DMS53 treated with DMSO at 0.1 percent for 48 hours (cell line): ENCODE measurements around the gene CSNK2A1.

Source experiments
- DNase-seq: peaks from one replicate; lab custom pipeline; 2025; ENCODE audit not compliant: unreplicated experiment; lab: John Stamatoyannopoulos, UW

CSNK2A1 gene

DNA sequence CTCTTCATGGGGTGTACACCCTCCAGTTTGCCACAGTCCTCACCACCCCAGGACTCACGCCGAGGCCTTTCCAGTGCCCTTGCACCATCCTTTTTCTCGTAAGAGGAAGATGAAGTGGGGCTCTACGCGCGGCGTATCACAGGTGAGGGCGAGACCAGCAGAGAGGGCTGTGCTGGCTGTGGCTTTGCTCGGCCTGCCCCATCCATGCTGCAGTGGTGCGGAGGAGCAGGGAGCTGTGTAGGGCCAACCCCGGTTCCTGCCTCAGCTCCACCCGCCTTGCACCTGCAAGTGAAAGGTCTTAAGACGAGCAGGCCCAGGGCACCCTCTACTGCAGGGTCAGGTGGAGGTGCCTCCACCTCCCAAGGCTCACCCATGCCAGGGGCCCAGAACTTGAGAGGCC, 111.4 kb downstream of the CSNK2A1 start:
- DNase-seq, result no peak

DNA sequence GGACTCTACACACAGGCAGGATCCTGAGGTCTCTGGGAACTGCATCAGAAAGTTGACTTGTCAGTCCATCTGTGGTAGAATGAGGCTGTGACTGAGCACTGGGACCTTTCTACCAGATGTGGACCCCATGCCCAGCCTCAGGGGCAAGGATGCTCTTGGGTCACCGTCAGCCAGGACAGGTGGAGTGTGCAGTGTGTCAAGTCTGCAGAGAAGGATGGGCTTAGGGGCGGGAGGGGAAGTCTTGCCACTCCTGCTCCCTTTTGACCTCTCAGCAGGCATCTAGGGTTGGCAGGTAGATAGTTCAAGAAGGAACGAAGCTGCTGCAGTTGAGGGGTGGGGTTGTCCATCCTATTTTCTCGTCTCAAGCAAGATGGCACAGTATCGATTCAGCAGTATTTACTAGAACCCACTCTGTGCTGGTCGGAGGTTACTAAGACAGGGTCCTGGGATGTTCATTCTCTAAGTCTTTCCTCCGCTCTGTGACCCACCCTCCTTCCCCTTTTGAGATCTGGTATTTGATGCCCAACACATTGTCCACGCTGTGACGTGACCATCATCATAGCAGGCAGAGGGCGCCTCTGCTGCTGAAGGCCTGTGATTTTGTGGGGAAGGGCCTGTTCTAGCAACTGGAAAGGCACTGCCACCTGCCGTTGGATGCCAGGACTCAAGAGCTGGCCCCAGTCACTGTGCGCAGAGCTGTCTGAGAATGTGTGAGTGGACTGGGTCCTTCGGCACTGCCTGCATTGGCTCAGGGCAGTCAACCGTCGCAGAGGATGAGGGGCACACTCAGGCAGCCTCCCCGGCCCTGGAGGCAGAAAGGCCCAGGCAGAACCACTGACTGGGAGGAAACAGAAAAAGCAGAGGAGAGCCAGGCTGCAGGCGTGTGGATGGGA, 112.3 kb downstream of the CSNK2A1 start:
- peak; percentile 79 for DNase-seq

DNA sequence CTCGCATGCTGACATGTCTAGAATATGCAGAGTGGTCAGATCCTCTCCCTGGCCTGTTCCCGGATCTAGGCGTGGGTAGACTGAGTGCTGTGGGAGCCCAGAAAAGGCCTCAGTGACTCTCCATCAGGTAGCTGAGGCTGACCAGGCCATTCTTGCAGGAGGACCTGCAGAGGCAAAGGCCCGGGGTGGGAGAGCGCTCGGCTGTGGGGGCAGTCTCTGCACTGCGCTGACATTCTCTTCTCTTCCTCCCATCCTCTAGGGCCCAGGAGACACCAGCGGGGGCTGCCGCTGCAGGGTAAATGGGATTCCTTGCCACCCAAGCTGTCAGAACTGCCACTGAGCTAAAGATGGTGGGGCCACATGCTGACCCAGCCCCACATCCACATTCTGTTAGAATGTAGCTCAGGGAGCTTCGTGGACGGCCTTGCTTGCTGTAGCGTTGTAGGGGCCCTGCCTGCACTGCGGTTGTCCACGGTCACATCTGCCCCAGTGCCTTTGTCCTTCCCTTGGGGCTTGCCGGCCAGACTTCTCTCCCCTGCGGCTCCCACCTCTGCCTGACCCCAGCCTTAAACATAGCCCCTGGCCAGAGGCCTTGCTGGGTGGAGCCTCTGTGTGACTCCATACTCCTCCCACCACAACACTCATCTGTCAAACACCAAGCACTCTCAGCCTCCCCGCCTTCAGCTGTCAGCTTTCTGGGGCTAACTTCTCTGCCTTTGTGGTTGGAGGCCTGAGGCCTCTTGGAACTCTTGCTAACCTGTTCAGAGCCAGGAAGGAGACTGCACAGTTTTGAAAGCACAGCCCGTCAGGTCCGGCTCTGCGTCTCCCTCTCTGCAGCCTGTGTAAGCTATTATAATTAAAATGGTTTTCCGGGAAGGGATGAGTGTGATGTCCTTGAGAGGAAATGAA, 113.2 kb downstream of the CSNK2A1 start:
- no peak for DNase-seq

DNA sequence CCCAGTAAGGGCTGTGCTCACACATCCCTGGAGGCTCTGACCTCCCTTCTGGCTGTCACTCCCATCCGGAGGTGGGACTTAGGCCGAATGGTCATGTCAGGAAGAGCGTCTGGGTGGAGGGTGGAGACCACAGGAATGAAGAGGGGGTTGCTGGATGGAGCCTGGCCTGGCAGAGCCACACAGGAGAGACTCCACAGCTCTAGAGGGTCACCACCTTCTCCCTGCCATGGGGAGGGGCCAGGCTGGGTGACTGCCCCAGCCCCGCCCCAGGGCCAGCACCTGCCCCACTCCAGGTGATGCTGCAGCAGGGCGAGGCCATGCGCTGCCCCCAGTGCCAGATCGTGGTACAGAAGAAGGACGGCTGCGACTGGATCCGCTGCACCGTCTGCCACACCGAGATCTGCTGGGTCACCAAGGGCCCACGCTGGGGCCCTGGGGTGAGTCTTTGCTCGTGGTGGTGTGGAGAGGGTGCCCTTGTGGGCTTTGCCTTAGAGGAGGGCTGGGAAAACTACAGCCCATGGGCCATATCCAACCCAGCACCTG, 114.9 kb downstream of the CSNK2A1 start:
- DNase-seq, result no peak

DNA sequence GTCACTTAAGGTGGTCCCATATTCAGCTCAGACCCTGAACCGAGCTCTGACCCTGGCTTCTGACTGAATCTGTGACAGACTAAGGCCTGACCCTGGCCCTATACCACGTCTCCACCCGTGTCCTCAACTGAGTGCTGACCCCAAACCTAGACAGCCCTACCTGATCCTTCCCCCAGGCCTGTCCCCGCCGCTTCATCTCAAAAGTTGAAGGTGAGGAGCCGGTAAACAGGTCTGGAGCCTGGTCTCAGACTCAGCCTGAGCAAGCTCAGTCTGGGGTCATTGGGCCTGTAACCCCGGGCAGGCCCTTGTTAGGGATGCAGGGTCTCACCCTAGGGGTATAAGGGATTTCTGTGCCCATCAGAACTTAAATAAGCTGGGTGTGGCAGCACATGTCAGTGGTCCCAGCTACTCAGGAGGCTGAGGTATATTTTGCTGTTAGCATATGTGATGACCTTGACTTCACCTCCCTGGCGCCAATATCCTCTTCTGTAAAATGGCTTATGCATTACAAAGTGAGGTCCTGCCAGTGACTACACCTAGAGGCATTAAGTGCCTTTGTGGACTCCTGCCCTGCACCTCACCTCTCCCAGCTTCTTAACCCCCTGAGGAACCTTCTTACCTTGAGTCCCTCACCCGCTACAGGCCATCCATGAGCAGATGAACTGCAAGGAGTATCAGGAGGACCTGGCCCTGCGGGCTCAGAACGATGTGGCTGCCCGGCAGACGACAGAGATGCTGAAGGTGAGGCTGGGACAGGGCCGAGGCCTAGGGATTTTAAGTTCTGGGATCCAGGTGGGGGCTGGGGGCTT, 115.5 kb downstream of the CSNK2A1 start:
- no peak for DNase-seq

GRCh38 chr20:427401-427800, 116.2 kb downstream of the CSNK2A1 start:
- DNase-seq, result no peak

DNA sequence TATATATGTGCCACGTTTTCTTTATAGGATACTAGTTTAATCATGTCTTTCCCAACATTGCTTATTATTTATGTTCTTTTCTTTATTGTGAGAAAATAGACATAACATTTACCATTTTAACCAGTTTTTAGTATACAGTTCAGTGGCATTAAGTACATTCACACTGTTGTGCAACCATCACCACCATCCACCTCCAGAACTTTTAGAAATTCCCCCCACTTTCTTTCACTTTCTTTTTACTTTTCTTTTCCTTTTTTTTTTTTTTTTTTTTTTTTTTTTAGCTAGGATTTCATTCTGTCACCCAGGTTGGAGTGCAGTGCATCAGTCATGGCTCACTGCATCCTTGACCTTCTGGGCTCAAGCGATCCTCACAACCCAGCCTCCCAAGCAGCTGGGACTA, 117.0 kb downstream of the CSNK2A1 start:
- DNase-seq, result no peak
